Left lobe of liver (tissue), 2 donors: Measurements from ENCODE around the gene TAS2R46. TPM values are rescaled to one million over a fixed set of nuclear protein-coding genes. Genes with fewer than 3 reads are reported as not detected.
"Not testable (repeated sequence)": the region's sequence is repeated elsewhere in the genome, so short reads cannot be mapped to it uniquely, and the experiment has no call there.

Experiments
- ATAC-seq: fragments of 200-7000 bp; cut with Tn5 transposase; one replicate; pipeline ENCODE4 v1.9.1; 2020; ENCODE audit warnings: mild to moderate bottlenecking, moderate library complexity
- DNase-seq: peaks from one replicate; pipeline ENCODE4 v3.0.0-alpha.2; 2020; ENCODE audit warnings: low spot score
- total RNA-seq: library from RNA; stranded (reverse); gene quantifications from one replicate; pipeline ENCODE4 v1.2.1, GENCODE V29; 2021
- donor health status: DM: no; HTN: no; CAD: no; lungs with moderate emphysema.
- donor health status: DM: no; HTN: yes; CAD: no.

TAS2R46 gene
- total RNA-seq, 1 donor from 2014 or later, result 0.38 TPM

- ATAC-seq (no peak), DNase-seq (no peak)
These were observed 21.9 kb downstream of the TAS2R46 start for GRCh38 chr12:11040162-11040561.

GRCh38 chr12:11039171-11039570 is 22.9 kb downstream of the TAS2R46 start:
- ATAC-seq (no peak), DNase-seq (no peak)

- DNase-seq, ATAC-seq: not testable (repeated sequence)
These were observed 28.1 kb downstream of the TAS2R46 start for GRCh38 chr12:11033959-11034358.

GRCh38 chr12:11031307-11031706 is 30.8 kb downstream of the TAS2R46 start, which contains the start of gene TAS2R31:
TAS2R31 (minus strand) TSS chr12:11031407; CDS start chr12:11031335, 72 bp downstream.
- no peak for ATAC-seq
- no peak for DNase-seq

- ATAC-seq (no peak), DNase-seq (no peak)
These were observed 36.0 kb downstream of the TAS2R46 start for GRCh38 chr12:11026118-11026517.

- no peak for ATAC-seq
- no peak for DNase-seq
These were observed 38.7 kb downstream of the TAS2R46 start for GRCh38 chr12:11023387-11023786.

GRCh38 chr12:11022520-11022919 is 39.6 kb downstream of the TAS2R46 start, which contains the start of gene TAS2R19:
TAS2R19 (minus strand) TSS chr12:11022620; CDS start chr12:11022571, 49 bp downstream.
- DNase-seq (no peak), ATAC-seq (no peak)

- DNase-seq (no peak), ATAC-seq (no peak)
These were observed 45.2 kb downstream of the TAS2R46 start for GRCh38 chr12:11016937-11017336.

GRCh38 chr12:11015775-11016430 is 46.2 kb downstream of the TAS2R46 start:
- ATAC-seq, result peak; percentile 90

GRCh38 chr12:11014234-11014633 is 47.9 kb downstream of the TAS2R46 start:
- DNase-seq, result no peak
- no peak for ATAC-seq

More at GRCh38 chr12:11015775-11016430, 46.2 kb downstream of the TAS2R46 start:
- no peak for DNase-seq

Other genes with a start within 250 kb of the TAS2R46 start
- gene TAS2R10, start 235.9 kb downstream of the TAS2R46 start, total RNA-seq, result not detected
- gene PRR4, start 212.8 kb downstream of the TAS2R46 start, total RNA-seq, result 0.48 TPM
- 3.9 TPM for gene PRH1, start 178.0 kb downstream of the TAS2R46 start, total RNA-seq
- gene TAS2R13, start 152.7 kb downstream of the TAS2R46 start, total RNA-seq, result 0.35 TPM
- not detected for gene PRH2, start 133.1 kb downstream of the TAS2R46 start, total RNA-seq
- gene TAS2R14, start 123.0 kb downstream of the TAS2R46 start, total RNA-seq, result 0.73 TPM
- gene TAS2R50, start 75.4 kb downstream of the TAS2R46 start, total RNA-seq, result 0.60 TPM
- 0.45 TPM for gene TAS2R20, start 64.0 kb downstream of the TAS2R46 start, total RNA-seq
- 0.78 TPM for gene TAS2R19, start 39.7 kb downstream of the TAS2R46 start, total RNA-seq
- 1.0 TPM for gene TAS2R31, start 30.9 kb downstream of the TAS2R46 start, total RNA-seq
- gene TAS2R43, start 30.0 kb upstream of the TAS2R46 start, total RNA-seq, result not detected
- gene TAS2R30, start 72.3 kb upstream of the TAS2R46 start, total RNA-seq, result 1.4 TPM
- 6.4 TPM for gene SMIM10L1, start 108.9 kb upstream of the TAS2R46 start, total RNA-seq
- not detected for gene TAS2R42, start 124.6 kb upstream of the TAS2R46 start, total RNA-seq
- gene PRB3, start 207.4 kb upstream of the TAS2R46 start, total RNA-seq, result not detected
- gene PRB4, start 248.1 kb upstream of the TAS2R46 start, total RNA-seq, result not detected